CD4-positive, alpha-beta T cell treated with Interleukin-6 for 4 hours (primary cell): Measurements from ENCODE around the gene PPP1R14C.
"Not testable (repeated sequence)": the region's sequence is repeated elsewhere in the genome, so short reads cannot be mapped to it uniquely, and the experiment has no call there.

Experiments used
- DNase-seq: peaks from one replicate; pipeline ENCODE4 v3.0.0-alpha.2; 2020; ENCODE audit warnings: mixed read lengths

The PPP1R14C gene

DNA sequence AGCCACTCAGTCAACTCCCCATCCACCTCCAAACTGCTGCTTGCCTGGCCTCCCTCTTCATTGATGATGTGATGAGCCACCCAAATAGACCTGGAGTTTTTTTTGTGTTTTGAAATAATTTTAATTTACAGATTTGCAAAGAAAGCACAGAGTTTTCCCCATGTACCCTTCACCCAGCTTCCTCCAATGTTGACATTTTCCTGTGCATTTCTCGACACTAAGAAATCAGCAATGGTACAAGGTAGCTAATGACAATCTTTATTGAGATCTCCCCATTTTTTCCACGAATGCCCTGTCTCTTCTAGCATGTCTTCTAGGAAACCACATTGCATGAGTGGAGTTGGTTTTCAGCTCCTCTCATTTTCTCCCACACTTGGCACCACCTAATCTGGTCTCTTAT is 30.1 kb downstream of the PPP1R14C start:
- no peak for DNase-seq

DNA sequence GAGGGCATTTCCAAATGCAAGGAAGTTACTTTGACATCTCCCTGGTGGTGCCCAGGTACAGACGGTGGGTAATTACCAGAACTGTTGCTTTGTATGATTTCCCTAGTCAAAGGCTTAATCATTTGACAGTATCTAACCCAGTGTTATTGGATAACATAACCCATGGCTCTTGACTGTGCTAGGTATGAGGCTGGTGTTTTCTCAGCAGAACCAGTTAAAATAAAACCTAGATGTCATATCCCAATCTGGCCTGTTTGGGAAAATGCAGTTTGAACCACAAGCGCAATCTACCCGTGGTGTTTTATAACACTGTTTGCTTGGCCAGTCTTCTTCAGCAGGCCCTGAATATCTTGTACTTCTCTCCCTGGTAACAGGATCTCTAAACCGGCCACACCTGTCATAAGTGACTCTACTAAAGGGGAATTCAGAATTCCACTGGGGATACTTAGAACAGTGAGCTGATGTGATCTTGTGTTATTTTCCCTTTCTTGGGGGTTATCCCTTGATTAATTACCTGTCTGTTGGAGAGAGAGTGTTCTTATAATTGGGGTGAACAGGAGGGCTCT is 32.8 kb downstream of the PPP1R14C start:
- DNase-seq: no peak

DNA sequence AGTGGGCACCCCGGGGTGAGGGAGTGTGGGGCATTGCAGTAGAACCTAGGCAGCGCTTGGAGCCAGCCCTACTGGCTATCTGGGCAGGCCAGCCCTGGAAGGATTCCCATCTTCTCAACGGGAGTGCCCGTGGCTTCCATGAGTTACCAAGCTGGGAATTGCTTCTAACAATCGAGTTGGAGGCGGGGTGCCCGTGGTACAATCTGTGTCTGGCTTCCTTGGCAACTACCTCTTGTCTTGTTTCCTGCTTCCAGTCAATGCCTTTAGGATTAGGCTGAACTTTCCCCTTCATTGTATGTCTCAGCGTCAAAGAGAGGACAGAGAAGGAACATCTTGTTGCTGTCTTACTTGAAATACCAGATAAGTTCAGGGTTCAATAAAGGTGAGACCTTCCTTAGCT is 33.3 kb downstream of the PPP1R14C start:
- no peak for DNase-seq

DNA sequence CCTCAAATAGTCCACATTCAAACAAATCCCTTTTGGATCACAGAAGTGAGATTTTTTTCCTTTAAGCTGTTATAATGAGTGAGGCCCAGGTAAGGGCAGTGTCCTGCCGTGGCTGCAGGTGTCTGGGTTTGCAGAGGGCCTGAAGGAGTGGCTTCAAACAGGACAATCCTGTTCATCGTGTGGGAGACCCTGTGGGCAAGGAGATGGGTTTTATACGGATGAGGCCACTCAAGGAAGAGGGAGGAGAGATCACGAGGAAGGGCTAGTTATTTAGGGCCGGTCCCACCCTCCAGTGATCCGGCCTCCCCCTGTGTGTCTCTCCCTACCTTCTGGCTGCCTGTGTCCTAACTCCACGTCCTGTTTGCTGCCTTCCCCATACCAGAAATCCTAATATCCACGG is 33.8 kb downstream of the PPP1R14C start:
- no peak for DNase-seq

DNA sequence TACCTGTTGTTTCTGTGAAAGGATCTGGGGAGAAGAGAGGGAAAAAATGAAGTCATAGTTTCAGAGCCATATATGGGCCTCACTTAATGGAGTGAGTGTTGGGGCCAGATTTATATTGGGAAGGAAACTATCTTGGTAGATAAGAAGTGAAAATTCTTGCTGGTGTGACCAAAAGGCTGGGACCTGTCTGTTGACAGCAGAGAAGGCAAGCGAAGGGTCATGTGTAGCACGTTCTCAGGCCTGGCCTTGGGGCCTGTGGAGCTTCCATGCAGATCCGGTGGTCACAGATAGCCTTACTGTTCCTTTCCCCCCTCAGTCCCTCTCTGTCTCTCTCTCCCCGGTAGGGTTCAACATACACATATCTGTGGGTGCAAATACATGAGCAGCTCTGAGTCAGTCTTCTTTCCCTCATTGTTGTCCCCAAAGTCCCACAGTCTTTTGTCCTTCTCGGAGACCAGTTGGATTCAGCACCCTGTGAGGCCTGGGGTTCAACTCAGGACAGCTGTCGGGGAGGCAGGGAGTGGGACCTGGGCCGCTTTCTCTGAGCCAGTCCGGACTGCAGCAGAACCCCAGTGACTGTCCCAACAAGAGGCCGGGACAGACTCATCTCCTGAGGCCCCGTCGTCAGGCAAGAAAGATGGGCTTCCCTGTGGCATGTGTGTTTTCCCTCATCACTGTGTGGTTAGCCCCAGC is 34.6 kb downstream of the PPP1R14C start:
- DNase-seq: no peak

DNA sequence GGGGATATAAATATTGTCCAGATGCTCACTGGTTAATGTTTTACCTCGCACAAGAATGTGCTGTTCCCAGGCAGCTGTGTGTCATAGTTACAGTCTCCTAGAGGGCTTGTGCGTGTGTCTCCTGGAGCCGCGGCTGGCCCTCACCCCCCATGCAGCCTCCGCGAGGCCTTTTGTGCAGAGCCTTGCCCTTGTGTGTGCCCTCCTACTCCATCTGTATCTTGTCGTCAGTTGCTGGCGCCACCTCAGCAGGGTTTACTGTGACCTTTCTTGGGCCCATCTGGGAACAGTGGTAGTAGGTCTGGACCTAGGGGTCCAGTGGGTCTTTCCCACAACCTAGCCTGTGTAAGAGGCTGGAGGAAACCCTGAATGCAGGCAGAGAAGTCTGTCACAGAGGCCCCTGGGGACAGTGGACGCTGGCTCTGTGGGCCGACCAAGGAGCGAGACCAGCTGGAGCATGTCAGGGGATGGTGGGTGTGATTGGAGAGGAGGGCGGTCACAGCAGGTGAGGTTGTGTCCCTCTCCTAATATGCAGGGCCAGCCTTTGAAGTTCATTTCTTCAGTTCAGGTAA is 35.2 kb downstream of the PPP1R14C start:
- DNase-seq: no peak

DNA sequence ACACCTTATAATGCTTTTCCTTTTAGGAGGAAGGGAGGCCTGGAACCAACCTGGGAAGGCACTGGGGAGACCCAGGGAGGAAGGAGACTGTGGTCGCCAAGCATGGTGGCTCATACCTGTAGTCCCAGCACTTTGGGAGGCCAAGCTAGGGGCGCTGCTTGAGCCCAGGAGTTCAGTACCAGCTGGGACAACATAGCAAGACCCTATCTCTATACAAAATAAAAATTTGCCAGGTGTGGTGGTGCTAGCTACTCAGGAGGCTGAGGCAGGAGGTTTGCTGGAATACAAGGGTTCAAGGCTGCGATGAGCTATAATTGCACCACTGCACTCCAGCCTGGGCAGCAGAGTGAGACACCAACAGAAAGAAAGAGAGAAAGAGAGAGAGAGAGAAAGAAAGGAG is 36.2 kb downstream of the PPP1R14C start:
- no peak for DNase-seq

DNA sequence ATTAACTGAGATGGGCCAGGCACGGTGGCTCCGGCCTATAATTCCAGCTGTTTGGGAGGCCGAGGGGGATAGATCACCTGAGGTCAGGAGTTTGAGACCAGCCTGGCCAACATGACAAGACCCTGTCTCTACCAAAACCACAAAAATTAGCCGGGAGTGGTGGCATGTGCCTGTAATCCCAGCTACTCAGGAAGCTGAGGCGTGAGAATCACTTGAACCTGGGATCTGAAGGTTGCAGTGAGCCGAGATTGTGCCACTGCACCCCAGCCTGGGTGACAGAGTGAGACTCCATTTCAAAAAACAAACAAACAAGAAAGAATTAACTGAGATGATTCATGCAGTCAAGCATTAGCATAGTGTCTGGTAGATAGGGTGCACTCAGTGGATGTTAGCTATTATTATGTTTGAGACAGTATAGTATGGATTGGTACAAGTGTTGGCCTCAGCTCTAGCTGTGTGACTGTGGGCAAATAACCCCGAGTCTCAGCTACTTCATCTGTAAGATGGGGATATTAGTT is 37.1 kb downstream of the PPP1R14C start:
- DNase-seq: not testable (repeated sequence)

DNA sequence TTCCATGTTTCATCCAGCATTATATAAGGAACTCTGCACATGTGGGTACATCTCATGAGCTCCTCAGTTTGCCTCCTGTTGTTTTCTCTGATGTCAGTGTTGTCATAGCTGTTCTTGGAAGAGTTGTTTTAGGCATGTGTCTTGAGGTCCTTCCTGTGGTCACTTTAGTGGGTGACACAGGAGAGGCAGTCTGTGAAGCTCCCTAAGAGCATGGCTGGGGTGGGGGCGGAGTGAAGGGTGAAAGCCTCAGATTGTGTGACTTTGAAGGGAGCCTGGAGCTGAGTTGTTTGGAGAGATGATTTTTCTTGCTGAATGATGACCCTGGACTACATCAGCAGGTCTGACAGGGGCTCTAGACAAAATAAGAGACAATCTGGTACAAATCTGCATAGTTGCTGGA is 37.7 kb downstream of the PPP1R14C start:
- no peak for DNase-seq

DNA sequence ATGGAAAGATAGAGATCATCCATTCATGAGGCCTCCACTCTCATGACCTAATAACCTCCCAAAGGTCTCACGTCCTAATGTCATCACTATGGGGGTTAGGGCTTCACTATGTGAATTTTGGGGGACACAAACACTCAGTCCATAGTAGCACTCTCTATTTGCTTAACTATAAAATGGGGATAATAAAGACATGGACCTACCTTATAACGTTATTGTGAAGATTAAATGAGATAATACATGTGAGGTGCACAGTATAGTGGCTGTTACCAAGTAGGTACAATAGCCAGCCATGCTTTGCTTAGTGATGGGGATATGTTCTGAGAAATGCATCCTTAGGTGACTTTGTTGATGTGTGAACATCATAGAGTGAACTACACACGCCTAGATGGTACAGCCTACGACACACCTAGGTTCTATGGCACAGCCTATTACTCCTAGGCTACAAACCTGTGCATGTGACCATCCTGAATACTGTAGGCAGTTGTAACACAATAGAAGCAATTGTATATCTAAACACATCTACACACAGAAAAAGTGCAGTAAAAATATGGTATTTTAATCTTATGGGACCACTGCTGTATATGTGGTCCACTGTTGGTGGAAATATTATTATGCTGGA is 39.7 kb downstream of the PPP1R14C start:
- DNase-seq: no peak

DNA sequence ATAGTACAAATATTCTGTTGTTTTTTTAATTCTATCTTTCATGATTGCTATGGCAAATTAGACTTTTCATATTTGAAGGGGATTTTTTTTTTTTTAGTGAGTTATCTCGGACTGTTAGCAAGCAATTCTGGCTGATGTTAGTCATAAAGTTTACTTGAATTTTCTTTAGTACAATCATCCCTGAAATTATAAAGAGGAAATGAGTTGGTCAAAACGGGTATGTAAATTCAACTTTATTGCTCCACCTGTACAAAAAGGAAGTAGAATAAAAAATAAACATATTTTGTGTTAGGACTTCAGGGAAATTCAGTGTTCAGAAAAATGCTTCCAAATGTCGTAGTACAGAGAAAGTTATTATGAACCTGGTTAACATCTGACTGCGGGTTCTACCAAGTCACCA is 40.3 kb downstream of the PPP1R14C start:
- no peak for DNase-seq

DNA sequence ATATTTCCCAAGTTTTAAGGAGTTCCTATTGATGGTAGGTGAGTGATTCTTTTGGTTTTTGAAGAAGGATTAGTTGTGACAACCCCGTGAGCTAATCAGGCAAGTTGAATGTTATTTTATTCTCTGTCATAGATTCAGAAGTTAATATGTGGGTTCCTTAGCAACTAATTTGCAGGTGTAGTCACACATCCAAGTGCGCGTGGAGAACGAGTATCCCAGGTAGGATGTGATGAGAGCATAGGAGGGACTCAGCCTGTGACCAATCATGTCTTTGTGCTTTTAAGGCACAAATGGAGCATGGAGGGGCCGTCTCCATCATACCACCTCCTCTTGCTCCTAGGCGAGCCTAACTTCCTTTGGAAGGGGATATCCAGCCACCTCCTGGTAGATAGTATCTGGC is 41.1 kb downstream of the PPP1R14C start:
- DNase-seq: no peak

DNA sequence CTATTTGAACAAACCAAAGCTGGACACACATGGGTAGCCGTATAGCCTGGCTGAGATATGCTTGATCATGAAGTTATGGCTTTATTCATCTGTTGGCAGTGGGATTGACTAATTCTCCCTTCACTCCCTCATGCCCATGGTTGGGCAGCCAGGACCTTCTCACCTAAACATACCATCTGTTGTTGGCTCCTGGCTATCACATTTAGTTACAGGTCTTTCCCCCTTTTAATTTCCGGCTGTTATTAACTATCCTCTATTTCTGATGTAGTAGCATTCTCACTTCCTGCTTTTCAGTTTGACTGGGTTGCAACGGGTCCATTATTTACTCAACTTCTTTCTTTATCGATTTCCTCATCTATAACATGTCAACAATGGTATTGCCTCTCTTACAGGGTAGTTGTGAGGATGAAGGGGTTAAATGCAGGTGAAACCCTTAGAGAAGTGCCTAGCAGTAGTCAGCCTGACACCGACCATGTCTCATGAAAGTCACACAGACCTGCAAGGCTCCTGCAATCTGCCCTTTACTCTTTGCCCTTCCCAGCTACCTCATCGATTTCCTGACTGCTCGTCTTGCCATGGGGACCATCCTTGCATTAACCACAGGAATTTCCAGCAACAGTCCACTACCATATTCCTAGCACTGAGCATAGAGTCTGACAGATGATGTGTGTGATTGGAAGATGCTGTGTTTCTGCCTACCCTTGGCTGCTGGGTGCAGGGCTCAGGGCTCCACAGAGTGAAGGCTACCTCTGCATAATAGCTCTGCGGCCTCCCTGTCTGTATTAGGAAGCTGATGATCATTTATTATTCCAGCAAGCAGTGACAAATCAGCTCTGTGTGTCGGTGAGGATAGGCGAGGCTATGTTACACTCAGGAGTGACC is 42.2 kb downstream of the PPP1R14C start:
- DNase-seq: no peak

DNA sequence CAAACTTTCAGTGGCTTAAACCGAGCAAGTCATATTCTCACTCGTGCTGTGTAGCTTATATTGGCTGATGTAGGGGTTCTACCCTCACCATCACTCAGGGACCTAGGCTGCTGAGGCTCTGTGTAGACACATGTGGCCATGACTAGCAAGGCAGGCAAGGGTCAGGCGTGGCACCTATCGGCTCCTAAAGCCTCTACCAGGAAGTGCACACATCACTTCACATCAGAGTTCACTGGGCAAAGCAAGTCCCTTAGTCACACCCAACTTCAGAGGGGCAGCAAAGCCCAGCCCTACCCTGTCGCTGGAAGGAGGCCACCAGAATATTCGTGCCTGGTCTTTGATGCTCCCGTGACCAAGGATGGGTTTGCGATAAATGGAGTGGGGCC is 42.9 kb downstream of the PPP1R14C start:
- no peak for DNase-seq

DNA sequence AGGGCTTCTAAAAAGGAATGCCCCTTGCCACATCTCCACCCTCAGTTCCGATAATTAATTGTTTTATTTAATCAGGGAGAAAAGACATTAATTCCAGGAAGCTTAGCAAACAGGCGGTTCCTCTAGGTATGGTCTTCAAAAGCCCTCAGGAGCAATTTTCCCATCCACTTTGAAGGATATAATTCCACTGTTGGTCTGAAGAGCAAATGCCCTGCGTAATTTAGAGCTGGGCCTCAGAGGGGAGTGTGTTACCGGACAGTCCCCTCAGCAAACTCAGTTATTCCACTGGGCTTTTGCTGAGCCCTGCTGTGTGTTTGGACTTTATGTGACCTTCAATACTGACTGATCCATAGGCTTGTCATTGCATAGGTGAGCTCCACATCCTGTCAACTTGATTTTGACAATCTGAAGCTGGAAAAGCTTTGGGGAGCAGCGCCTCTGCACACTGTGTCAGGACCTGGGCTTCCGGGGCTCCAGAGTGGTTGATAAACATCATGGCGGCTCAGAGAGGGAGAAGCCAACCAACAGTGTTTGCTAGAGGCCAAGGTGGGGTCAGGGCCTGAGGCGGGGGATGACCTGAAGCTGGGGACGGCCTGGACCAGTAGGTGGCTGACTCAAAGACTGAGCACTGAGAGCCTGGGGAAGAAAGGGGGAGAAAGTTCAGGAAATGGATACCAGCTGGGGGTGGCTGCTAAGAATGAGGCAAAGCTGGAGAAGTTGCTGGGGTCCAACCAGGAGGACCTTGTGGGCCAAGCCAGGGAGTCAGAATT is 43.5 kb downstream of the PPP1R14C start:
- DNase-seq: no peak

DNA sequence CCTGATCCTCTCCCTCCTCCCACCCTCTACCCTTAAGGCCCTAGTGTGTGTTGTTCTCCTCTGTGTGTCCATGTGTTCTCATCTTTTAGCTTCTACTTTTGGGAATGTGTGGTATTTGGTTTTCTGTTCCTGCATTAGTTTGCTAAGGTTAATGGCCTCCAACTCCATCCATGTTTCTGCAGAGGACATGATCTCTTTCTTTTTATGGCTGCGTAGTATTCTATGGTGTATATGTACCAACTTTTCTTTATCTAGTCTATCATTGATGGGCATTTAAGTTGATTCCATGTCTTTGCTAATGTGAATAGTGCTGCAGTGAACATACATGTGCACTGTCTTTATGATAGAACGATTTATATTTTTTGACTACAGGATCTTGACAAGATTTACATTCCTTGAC is 44.6 kb downstream of the PPP1R14C start:
- not testable (repeated sequence) for DNase-seq

DNA sequence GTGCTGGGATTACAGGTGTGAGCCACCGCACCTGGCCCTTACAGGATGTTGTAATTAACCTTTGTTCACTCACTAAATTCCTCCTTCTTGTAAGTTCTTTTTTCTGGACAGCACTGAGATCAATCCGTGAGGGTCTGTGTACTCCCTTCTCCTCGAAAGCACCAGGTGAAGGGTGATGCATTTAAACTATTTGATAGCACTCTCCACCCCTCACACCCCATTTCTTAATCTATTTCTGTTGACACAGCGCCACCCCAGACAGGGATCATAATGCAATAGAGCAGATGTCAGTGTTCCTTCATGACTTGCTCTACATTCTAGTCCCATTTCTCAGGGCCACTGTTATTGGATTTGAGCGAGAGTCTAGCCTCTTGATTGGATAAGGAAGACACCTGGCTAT is 46.3 kb downstream of the PPP1R14C start:
- DNase-seq: no peak

DNA sequence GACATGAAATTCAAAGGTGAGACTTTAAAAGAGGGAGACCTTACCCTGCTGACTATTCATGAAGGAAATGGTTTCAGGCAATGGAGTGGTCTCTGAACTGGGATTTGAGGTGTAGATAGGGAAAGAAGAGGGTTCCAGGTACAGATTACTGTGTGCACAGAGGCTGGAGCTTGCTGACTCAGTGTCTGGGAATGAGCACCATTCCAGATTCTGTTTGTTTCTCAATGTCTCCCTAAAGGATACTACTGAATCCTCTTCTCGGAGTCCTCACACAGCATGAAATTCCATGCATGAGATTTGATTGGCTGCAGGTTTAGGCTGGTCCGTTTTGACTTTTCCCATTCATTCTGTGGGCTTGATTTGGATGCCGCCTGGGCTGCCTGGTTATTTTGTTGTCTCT is 49.0 kb downstream of the PPP1R14C start:
- no peak for DNase-seq

DNA sequence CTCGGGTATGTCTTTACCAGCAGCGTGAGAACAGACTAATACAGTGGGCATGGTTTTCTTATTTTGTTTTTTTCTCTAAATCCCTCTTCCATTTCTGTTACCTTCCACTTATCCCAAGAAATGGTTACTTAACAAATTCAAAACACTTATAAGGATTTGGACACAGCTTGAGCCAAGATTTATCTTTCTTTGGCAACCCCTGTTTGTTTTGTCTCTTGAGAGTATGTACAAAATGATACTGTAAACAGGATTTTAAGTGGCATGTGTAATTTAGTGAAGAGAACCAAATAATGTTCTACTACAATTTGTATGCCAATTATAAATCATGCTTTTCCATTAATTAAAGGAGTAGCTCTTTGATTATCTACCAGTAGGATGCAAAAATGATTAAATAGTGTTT is 51.4 kb downstream of the PPP1R14C start:
- DNase-seq: no peak

DNA sequence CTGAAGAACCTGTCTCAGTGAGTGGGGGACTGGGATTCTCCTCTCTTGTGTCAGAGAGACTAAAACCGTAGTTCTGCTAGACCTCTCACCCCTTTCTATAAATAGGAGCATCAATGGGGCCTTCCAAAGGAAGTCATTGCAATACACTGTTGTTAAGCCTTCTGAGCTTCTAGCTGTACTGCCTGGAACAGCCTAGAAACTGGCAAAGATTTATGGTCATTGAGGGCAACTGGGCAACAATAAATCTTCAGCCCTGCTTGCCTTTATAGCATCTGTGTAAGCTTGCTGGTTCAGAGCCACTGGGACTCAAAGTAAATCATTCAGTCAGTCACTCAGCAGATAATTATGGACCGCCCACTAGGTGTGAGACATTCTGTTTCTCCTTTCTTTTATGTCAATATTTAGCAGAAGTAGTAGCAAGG is 53.2 kb downstream of the PPP1R14C start:
- no peak for DNase-seq

DNA sequence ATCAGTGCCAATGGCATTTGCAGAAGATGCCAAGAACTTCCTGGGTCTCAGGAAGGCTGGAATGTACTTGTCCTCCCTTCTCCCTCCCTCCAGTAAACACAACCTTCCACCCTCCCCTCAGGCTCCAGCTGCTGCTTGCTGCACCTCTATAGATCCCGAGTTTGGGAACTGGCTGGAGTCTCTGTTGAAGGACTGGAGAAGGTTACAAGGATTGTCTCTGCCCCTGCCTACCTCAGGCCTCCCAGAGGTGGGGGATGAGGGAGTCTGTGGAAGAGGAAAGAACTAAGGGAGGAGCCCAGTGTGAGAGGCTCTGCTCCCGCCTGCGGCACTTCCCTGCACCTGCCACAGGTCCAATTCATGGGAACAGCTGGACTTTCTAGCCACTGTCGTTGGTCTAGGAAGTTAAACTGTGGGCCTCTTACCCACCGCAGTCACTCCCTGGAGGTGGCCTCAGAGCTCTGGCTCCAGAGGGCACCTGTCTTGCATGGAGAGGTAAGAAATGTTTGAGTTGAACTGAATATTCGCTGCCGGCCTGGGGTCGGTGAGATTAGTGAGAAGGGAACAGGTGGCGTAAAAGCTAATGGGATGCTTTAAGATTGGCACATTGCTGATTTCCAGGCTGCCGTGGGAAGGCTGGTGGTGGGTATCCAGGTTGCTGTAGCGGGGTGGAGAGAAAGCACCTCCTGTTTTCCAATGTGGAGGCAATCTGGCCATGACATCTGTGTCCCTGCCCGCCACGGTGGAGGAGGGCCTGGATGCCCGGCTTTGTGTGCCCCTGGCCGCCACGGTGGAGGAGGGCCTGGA is 54.3 kb downstream of the PPP1R14C start:
- no peak for DNase-seq
